ENCODE measurements around the gene IPO8.
"Not testable (repeated sequence)": the region's sequence is repeated elsewhere in the genome, so short reads cannot be mapped to it uniquely, and the experiment has no call there.

The IPO8 gene

GRCh38 chr12:30603129-30603528 is 92.5 kb downstream of the IPO8 start:
- DNase-seq = no peak

- no peak for DNase-seq
Measured at GRCh38 chr12:30602678-30603077, 93.0 kb downstream of the IPO8 start.

GRCh38 chr12:30599608-30600007 is 96.1 kb downstream of the IPO8 start:
- DNase-seq = no peak

GRCh38 chr12:30598889-30599288 is 96.8 kb downstream of the IPO8 start:
- DNase-seq = no peak

GRCh38 chr12:30595742-30596141 is 99.9 kb downstream of the IPO8 start:
- DNase-seq = no peak

GRCh38 chr12:30594509-30594908 is 101.2 kb downstream of the IPO8 start:
- DNase-seq = no peak

GRCh38 chr12:30588572-30588971 is 107.1 kb downstream of the IPO8 start:
- DNase-seq = not testable (repeated sequence)

GRCh38 chr12:30587782-30588181 is 107.9 kb downstream of the IPO8 start:
- DNase-seq = no peak

- no peak for DNase-seq
Measured at GRCh38 chr12:30585877-30586276, 109.8 kb downstream of the IPO8 start.

GRCh38 chr12:30582943-30583342 is 112.7 kb downstream of the IPO8 start:
- no peak for DNase-seq

- DNase-seq = no peak
Measured at GRCh38 chr12:30580344-30580743, 115.3 kb downstream of the IPO8 start.
